ENCODE results near the gene FRMD3.

Gene FRMD3

DNA sequence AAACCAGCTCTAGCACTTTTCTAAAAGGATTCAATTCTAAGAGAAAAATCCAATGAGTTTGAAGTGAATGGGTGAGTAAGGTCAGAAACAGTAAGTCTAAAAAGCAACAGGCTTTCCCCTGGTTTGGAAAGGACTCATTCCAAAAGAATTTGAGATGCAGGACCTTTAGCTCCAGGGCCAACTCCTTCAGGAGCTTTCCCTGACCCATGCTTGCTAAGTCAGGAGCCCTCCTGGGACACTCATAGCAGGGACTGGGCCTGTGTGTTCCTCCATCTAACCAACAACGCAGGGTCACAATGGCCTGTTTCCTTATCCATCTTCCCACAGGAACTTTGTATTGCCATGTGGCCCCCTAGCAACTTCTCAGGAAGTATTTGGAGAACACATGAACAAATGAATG, 198.8 kb downstream of the FRMD3 start:
- TF ChIP-seq POLR2A (IDR thresholded peaks at IDR 0.05; ENCODE audit: extremely low read depth, insufficient read length) (no peak), MYC (IDR thresholded peaks at IDR 0.05; ENCODE audit: low read depth, low read length) (no peak), MAX (IDR thresholded peaks at IDR 0.05; ENCODE audit: low read depth, low read length) (no peak)
- TF ChIP-seq, protein P1, sequence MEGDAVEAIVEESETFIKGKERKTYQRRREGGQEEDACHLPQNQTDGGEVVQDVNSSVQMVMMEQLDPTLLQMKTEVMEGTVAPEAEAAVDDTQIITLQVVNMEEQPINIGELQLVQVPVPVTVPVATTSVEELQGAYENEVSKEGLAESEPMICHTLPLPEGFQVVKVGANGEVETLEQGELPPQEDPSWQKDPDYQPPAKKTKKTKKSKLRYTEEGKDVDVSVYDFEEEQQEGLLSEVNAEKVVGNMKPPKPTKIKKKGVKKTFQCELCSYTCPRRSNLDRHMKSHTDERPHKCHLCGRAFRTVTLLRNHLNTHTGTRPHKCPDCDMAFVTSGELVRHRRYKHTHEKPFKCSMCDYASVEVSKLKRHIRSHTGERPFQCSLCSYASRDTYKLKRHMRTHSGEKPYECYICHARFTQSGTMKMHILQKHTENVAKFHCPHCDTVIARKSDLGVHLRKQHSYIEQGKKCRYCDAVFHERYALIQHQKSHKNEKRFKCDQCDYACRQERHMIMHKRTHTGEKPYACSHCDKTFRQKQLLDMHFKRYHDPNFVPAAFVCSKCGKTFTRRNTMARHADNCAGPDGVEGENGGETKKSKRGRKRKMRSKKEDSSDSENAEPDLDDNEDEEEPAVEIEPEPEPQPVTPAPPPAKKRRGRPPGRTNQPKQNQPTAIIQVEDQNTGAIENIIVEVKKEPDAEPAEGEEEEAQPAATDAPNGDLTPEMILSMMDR (IDR thresholded peaks at IDR 0.05; ENCODE audit: low read depth, low read length), result no peak
- no peak for DNase-seq (ENCODE audit: low read depth)
- no peak overlapping the region for H3K4me3 ChIP-seq (ENCODE audit: low read depth, low read length)

DNA sequence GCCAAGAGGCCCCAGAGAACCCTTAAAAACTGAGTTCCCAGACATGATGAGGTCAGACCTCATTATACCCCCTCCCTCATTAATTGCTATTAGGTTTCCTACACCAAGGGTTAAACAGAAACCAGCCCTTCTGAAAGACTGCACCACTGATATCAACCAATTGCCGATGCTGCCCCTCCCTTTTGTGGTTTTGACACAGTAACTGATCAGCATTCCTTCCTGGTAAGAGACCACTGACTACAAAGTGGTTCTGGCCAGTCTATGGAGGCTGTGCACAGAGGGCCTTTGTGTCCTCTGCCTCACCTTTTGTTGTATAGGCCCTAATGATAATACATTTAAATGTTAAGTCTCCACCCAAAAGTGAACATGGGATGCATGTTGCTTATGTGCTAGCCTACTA, 201.5 kb downstream of the FRMD3 start:
- DNase-seq (ENCODE audit: low read depth), result peak; percentile 25
- no peak for TF ChIP-seq MAX (IDR thresholded peaks at IDR 0.05; ENCODE audit: low read depth, low read length)
- no peak overlapping the region for H3K4me3 ChIP-seq (ENCODE audit: low read depth, low read length)

DNA sequence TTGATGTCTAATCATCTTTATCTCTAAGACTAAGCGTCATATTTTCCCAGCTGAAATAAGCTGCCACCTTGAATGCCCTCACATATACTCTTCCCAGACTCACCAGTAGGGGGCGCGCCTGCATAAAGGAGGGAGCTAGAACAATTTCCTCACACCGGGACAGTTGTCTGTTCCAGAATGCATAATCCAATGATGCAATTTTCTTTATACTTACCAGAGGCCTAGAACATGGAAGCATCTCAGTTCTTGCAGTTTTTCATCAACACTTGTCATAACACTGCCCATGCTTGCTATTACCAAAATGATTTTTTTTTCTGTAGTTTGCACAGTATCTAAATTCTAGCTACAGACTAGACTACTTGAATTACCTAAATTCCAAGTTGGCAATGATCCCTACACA, 203.9 kb downstream of the FRMD3 start:
- TF ChIP-seq, protein P1 (IDR thresholded peaks at IDR 0.05; ENCODE audit: low read depth, low read length), result peak; percentile 83
- TF ChIP-seq MAX (IDR thresholded peaks at IDR 0.05; ENCODE audit: low read depth, low read length) (no peak), POLR2A (IDR thresholded peaks at IDR 0.05; ENCODE audit: extremely low read depth, insufficient read length) (no peak), MYC (IDR thresholded peaks at IDR 0.05; ENCODE audit: low read depth, low read length) (no peak)
- no peak overlapping the region for H3K4me3 ChIP-seq (ENCODE audit: low read depth, low read length)
- DNase-seq (ENCODE audit: low read depth), result peak; percentile 80

- no peak overlapping the region for H3K4me3 ChIP-seq (ENCODE audit: low read depth, low read length)
- peak; percentile 13 for DNase-seq (ENCODE audit: low read depth)
- TF ChIP-seq, protein P1 (IDR thresholded peaks at IDR 0.05; ENCODE audit: low read depth, low read length), result peak; percentile 21
- TF ChIP-seq POLR2A (IDR thresholded peaks at IDR 0.05; ENCODE audit: extremely low read depth, insufficient read length), result no peak
Measured at GRCh38 chr9:83330207-83331196, 207.7 kb downstream of the FRMD3 start.

GRCh38 chr9:83327750-83328622, 210.2 kb downstream of the FRMD3 start:
- no peak overlapping the region for H3K4me3 ChIP-seq (ENCODE audit: low read depth, low read length)
- TF ChIP-seq POLR2A (IDR thresholded peaks at IDR 0.05; ENCODE audit: extremely low read depth, insufficient read length), result no peak
- TF ChIP-seq MAX (IDR thresholded peaks at IDR 0.05; ENCODE audit: low read depth, low read length), result no peak
- no peak for TF ChIP-seq MYC (IDR thresholded peaks at IDR 0.05; ENCODE audit: low read depth, low read length)
- DNase-seq (ENCODE audit: low read depth), result no peak

DNA sequence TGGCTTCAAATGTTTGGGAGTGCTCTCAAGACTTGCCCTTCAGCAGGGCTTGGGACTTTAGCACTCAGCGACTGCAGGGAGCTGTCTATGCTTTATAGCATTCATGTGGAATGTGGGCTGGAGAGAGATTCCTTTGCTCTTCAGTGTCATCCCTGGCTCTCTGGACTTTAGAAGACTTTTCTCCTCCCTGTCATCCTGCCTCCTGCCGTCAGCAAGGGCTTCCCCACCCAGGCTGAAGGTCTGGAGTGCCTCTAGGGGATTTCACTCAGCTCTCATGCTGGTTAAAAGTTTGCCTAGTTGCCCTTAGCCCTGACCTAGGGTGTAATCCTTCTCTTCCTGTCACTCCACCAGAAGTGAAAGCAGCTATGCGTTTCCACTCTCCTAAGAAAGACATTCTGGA, 210.9 kb downstream of the FRMD3 start:
- DNase-seq (ENCODE audit: low read depth), result no peak
- TF ChIP-seq POLR2A (IDR thresholded peaks at IDR 0.05; ENCODE audit: extremely low read depth, insufficient read length) (no peak), MYC (IDR thresholded peaks at IDR 0.05; ENCODE audit: low read depth, low read length) (no peak)
- TF ChIP-seq, protein P1 (IDR thresholded peaks at IDR 0.05; ENCODE audit: low read depth, low read length), result no peak
- H3K4me3 ChIP-seq (ENCODE audit: low read depth, low read length), result no peak overlapping the region

Data from NB4 (cell line).